GM12878 (cell line): Measurements from ENCODE around the gene CASS4. TPM values are rescaled to one million over a fixed set of nuclear protein-coding genes. Genes with fewer than 3 reads are reported as not detected.

Experiments
- CTCF ChIP-seq, 3 experiments: IDR thresholded peaks in 2 of 3; conservative IDR thresholded peaks in 1 of 3; 2 replicates each; pipeline ENCODE4 v1.5.1; 2011; ENCODE audit warnings: low read depth in 3 of 3, low read length in 3 of 3, mild to moderate bottlenecking in 3 of 3, control low read depth in 2 of 3, moderate library complexity in 2 of 3, inconsistent platforms in 1 of 3, mixed read lengths in 1 of 3; ENCODE audit not compliant: control insufficient read depth in 2 of 3, insufficient read depth in 1 of 3; ENCODE audit errors: extremely low read depth in 1 of 3
- IKZF2 ChIP-seq, 2 experiments: fragments of 450-650 bp; IDR thresholded peaks; 2 replicates each; pipeline ENCODE4 v1.6.1; 2017; ENCODE audit warnings: mild to moderate bottlenecking in 2 of 2, moderate library complexity in 2 of 2
- KDM1A ChIP-seq: fragments of 200-600 bp; sonication (generic); IDR thresholded peaks from 2 replicates; pipeline ENCODE4 v1.6.1; 2016; ENCODE audit warnings: borderline replicate concordance
- MTA2 ChIP-seq: fragments of 450-650 bp; IDR thresholded peaks from 2 replicates; pipeline ENCODE4 v1.6.1; 2016; ENCODE audit warnings: low read depth, mild to moderate bottlenecking, moderate library complexity
- NFXL1 ChIP-seq: fragments of 450-650 bp; IDR thresholded peaks from 2 replicates; pipeline ENCODE4 v1.6.1; 2017; ENCODE audit warnings: antibody characterized with exemption, mild to moderate bottlenecking, borderline replicate concordance
- RELB ChIP-seq: fragments of 450-650 bp; IDR thresholded peaks from 2 replicates; pipeline ENCODE4 v1.6.1; 2017; ENCODE audit warnings: low read depth, mild to moderate bottlenecking, moderate library complexity
- SKIL ChIP-seq: fragments of 450-650 bp; IDR thresholded peaks from 2 replicates; pipeline ENCODE4 v1.6.1; 2017; ENCODE audit warnings: mild to moderate bottlenecking, low read depth, inconsistent platforms; ENCODE audit not compliant: poor library complexity, severe bottlenecking
- SP1 ChIP-seq: IDR thresholded peaks from one replicate; pipeline ENCODE4 v1.6.1; 2011; ENCODE audit warnings: low read depth, low read length
- STAT3 ChIP-seq: IDR thresholded peaks from 2 replicates; pipeline ENCODE4 v1.6.1; 2011; ENCODE audit warnings: low read depth, low read length, improper control_type of control experiment
- TCF12 ChIP-seq: IDR thresholded peaks from 2 replicates; pipeline ENCODE4 v1.6.1; 2011; ENCODE audit warnings: low read depth, mild to moderate bottlenecking, low read length
- YY1 ChIP-seq: IDR thresholded peaks from 2 replicates; pipeline ENCODE4 v1.6.1; 2011; ENCODE audit warnings: low read depth, mild to moderate bottlenecking, low read length
- ZBTB11 ChIP-seq: fragments of 450-650 bp; formaldehyde crosslinking; IDR thresholded peaks from 2 replicates; pipeline ENCODE4 v1.5.0; 2022; ENCODE audit warnings: mild to moderate bottlenecking, missing genetic modification characterization
- ZNF24 ChIP-seq: fragments of 450-650 bp; IDR thresholded peaks from 2 replicates; pipeline ENCODE4 v1.6.1; 2017; ENCODE audit warnings: antibody characterized with exemption, mild to moderate bottlenecking
- ZNF687 ChIP-seq: fragments of 450-650 bp; IDR thresholded peaks from 2 replicates; pipeline ENCODE4 v1.6.1; 2017; ENCODE audit warnings: mild to moderate bottlenecking, moderate library complexity
- polyA plus RNA-seq, 11 experiments: library from polyadenylated mRNA; depleted of rRNA in 4 of 11; unstranded in 6 of 11; stranded (reverse) in 5 of 11; fragments of >200 nt; fragmentation: Nextera tagmentation in 4 of 11; fragmentation: Illumina TruSeq in 1 of 11; extraction: Ambion mirVana in 4 of 11; extraction: Trizol in 1 of 11; gene quantifications; 1 replicate in 1 of 11; 2 replicates in 10 of 11; pipeline versions ENCODE4 v1.2.1 to v1.2.3, GENCODE V29; 2011 to 2016; ENCODE audit warnings: inconsistent platforms in 2 of 11, missing spikeins in 2 of 11, low read depth in 1 of 11
- total RNA-seq, 4 experiments: library from RNA; depleted of rRNA in 3 of 4; stranded (reverse); fragments of >200 nt in 3 of 4; fragmentation: Illumina TruSeq in 1 of 4; extraction: Trizol in 1 of 4; gene quantifications; 2 replicates each; pipeline versions ENCODE4 v1.2.1 to v1.2.3, GENCODE V29; 2013 to 2021

CASS4 gene
- total and polyA plus RNA-seq, 10 of the 15 experiments (the other 5 are each of a cell fraction or from before 2014, with no cell fraction given): 0.04 to 0.24 (median 0.11) TPM; not detected in 1

- TF ChIP-seq SKIL: peak; percentile 40
- peak; percentile 89 for TF ChIP-seq RELB
- TF ChIP-seq STAT3: no peak
- 0 out of 2 replicates have a peak, but pooled peaks have one; percentile 16 for TF ChIP-seq YY1
- no peak for TF ChIP-seq ZNF24
- TF ChIP-seq MTA2: peak; percentile 57
- TF ChIP-seq IKZF2 (IDR thresholded peaks at IDR 0.05): peak; percentile 73 to 81
- TF ChIP-seq SP1: peak; percentile 14
- TF ChIP-seq KDM1A: no peak
- no peak for TF ChIP-seq ZBTB11 (CRISPR knock-in tag)
- no peak for TF ChIP-seq NFXL1
- peak; percentile 41; the same call in 1 of the 2 replicates for TF ChIP-seq ZNF687
- TF ChIP-seq TCF12: peak; percentile 54; the same call in 1 of the 2 replicates
- no peak for TF ChIP-seq CTCF (IDR thresholded peaks at IDR 0.05 in 2 of 3, conservative IDR thresholded peaks at IDR 0.05 in 1 of 3; ENCODE audit: control insufficient read depth in 2 of 3, extremely low read depth in 1 of 3, insufficient read depth in 1 of 3, low read depth in 3 of 3, low read length in 3 of 3)
These were observed 28.4 kb downstream of the CASS4 start (continued) for GRCh38 chr20:56440346-56441007.
